K562 (cell line): ENCODE measurements around the gene THAP8. TPM values are rescaled to one million over a fixed set of nuclear protein-coding genes. Genes with fewer than 3 reads are reported as not detected.

Experiments used
- CTBP1 ChIP-seq: fragments of 450-650 bp; IDR thresholded peaks from 2 replicates; pipeline ENCODE4 v1.6.1; 2016; ENCODE audit warnings: borderline replicate concordance
- EWSR1 ChIP-seq: fragments of 450-650 bp; IDR thresholded peaks from 2 replicates; pipeline ENCODE4 v1.6.1; 2018; ENCODE audit warnings: borderline replicate concordance, mild to moderate bottlenecking, low read depth, moderate library complexity; ENCODE audit not compliant: partially characterized antibody
- FOXJ2 ChIP-seq: fragments of 200-800 bp; sonication (Bioruptor generic); IDR thresholded peaks from 2 replicates; pipeline ENCODE4 v1.6.1; 2016; ENCODE audit warnings: missing genetic modification characterization, missing compliant biosample characterization
- HDAC2 ChIP-seq: fragments of 450-650 bp; IDR thresholded peaks from 2 replicates; pipeline ENCODE4 v1.6.1; 2016; ENCODE audit warnings: mild to moderate bottlenecking
- MCM2 ChIP-seq: fragments of 450-650 bp; IDR thresholded peaks from 2 replicates; pipeline ENCODE4 v1.6.1; 2017; ENCODE audit warnings: low read depth, mild to moderate bottlenecking
- MEIS2 ChIP-seq: fragments of 450-650 bp; IDR thresholded peaks from 2 replicates; pipeline ENCODE4 v1.6.1; 2014; ENCODE audit warnings: mild to moderate bottlenecking; ENCODE audit not compliant: partially characterized antibody
- NFIC ChIP-seq: fragments of 450-650 bp; IDR thresholded peaks from 2 replicates; pipeline ENCODE4 v1.6.1; 2017; ENCODE audit warnings: mild to moderate bottlenecking, inconsistent platforms
- NR3C1 ChIP-seq: sonication (generic); formaldehyde crosslinking; IDR thresholded peaks from 2 replicates; pipeline ENCODE4 v1.8.1; 2022; ENCODE audit warnings: missing genetic modification reagents
- PHF8 ChIP-seq: fragments of 200-600 bp; sonication (generic); IDR thresholded peaks from 2 replicates; pipeline ENCODE4 v1.6.1; 2012; ENCODE audit warnings: mixed run types, mild to moderate bottlenecking, inconsistent platforms, low read length, moderate library complexity, borderline replicate concordance
- POLR2AphosphoS5 ChIP-seq: IDR thresholded peaks from 2 replicates; pipeline ENCODE4 v1.6.1; 2011; ENCODE audit warnings: mild to moderate bottlenecking, low read depth, low read length, moderate library complexity; ENCODE audit not compliant: control insufficient read depth, insufficient read depth
- PTBP1 ChIP-seq: fragments of 200-400 bp; formaldehyde crosslinking; IDR thresholded peaks from 2 replicates; pipeline ENCODE4 v1.6.1; 2017; ENCODE audit warnings: low read depth, low read length
- RBM15 ChIP-seq: fragments of 200-400 bp; formaldehyde crosslinking; IDR thresholded peaks from 2 replicates; pipeline ENCODE4 v1.6.1; 2018; ENCODE audit warnings: mild to moderate bottlenecking, low read length, moderate library complexity; ENCODE audit not compliant: insufficient read depth
- RNF219 ChIP-seq: fragments of 250-450 bp; sonication (Bioruptor Pico); IDR thresholded peaks from 2 replicates; pipeline ENCODE4 v1.5.0; 2022; ENCODE audit warnings: mild to moderate bottlenecking
- RREB1 ChIP-seq: fragments of 250-450 bp; sonication (Bioruptor Pico); IDR thresholded peaks from 2 replicates; pipeline ENCODE4 v1.4.0; 2020
- TARDBP ChIP-seq: fragments of 450-650 bp; IDR thresholded peaks from 2 replicates; pipeline ENCODE4 v1.6.1; 2016
- ZBTB26 ChIP-seq: fragments of 450-650 bp; formaldehyde crosslinking; IDR thresholded peaks from 2 replicates; pipeline ENCODE4 v1.4.0; 2022; ENCODE audit warnings: missing genetic modification characterization
- ZNF24 ChIP-seq: fragments of 450-650 bp; IDR thresholded peaks from 2 replicates; pipeline ENCODE4 v1.6.1; 2016
- ZNF780A ChIP-seq: fragments of 250-450 bp; sonication (Bioruptor Pico); IDR thresholded peaks from 2 replicates; pipeline ENCODE4 v1.5.0; 2021; ENCODE audit warnings: mild to moderate bottlenecking
- polyA plus RNA-seq, 8 experiments: library from polyadenylated mRNA; depleted of rRNA in 4 of 8; stranded (reverse) in 5 of 8; unstranded in 3 of 8; fragments of >200 nt; fragmentation: Nextera tagmentation in 2 of 8; fragmentation: Illumina TruSeq in 1 of 8; extraction: Ambion mirVana in 2 of 8; extraction: Trizol in 1 of 8; gene quantifications; 2 replicates each; pipeline versions ENCODE4 v1.2.1 to v1.2.3, GENCODE V29; 2011 to 2014; ENCODE audit warnings: inconsistent platforms in 1 of 8, missing spikeins in 1 of 8
- total RNA-seq, 7 experiments: library from RNA; depleted of rRNA in 6 of 7; stranded (reverse); fragments of >200 nt in 6 of 7; fragmentation: Illumina TruSeq in 2 of 7; extraction: Trizol in 2 of 7; gene quantifications; 2 replicates each; pipeline versions ENCODE4 v1.2.1 to v1.2.3, GENCODE V29; 2011 to 2021; ENCODE audit warnings: low replicate concordance in 1 of 7

THAP8 gene
- total and polyA plus RNA-seq, 9 of the 15 experiments (the other 6 are each of a cell fraction or from before 2014, with no cell fraction given): 0.11 to 2.0 (median 0.94) TPM

GRCh38 chr19:35995048-35995993 lies 58.8 kb downstream of the THAP8 start, which contains the start of gene SDHAF1 (continued):
- TF ChIP-seq NFIC: peak; percentile 78
- TF ChIP-seq RBM15: no peak
- no peak for TF ChIP-seq HDAC2
- no peak for TF ChIP-seq RNF219 (CRISPR knock-in tag)
- TF ChIP-seq ZNF780A (CRISPR knock-in tag): no peak
- TF ChIP-seq ZBTB26: no peak
- peak; percentile 84 for TF ChIP-seq CTBP1
- no peak for TF ChIP-seq EWSR1
- no peak for TF ChIP-seq MEIS2
- TF ChIP-seq RREB1 (CRISPR knock-in tag): no peak
- no peak for TF ChIP-seq FOXJ2 (tag)
- no peak for TF ChIP-seq NR3C1 (CRISPR knock-in tag)
- no peak for TF ChIP-seq TARDBP
- no peak for TF ChIP-seq ZNF24
- TF ChIP-seq PHF8: peak; percentile 96; the same call in 1 of the 2 replicates
- TF ChIP-seq MCM2: no peak
- peak; percentile 71 for TF ChIP-seq POLR2AphosphoS5
- TF ChIP-seq PTBP1: 0 out of 2 replicates have a peak, but pooled peaks have one; percentile 38
